K562 (cell line): Measurements from ENCODE around the gene CCDC34. TPM values are rescaled to one million over a fixed set of nuclear protein-coding genes. Genes with fewer than 3 reads are reported as not detected.

Experiments used
- FOXP1 ChIP-seq: sonication (generic); formaldehyde crosslinking; IDR thresholded peaks from 2 replicates; pipeline ENCODE4 v1.8.0; 2022; ENCODE audit warnings: mild to moderate bottlenecking, missing genetic modification reagents
- GABPB2 ChIP-seq: fragments of 250-450 bp; sonication (Bioruptor Pico); conservative IDR thresholded peaks from 2 replicates; pipeline ENCODE4 v1.5.1; 2021; ENCODE audit warnings: mild to moderate bottlenecking
- JUND ChIP-seq, 2 experiments: IDR thresholded peaks; 2 replicates in 1 of 2; 3 replicates in 1 of 2; pipeline ENCODE4 v1.6.1; 2011; ENCODE audit warnings: borderline replicate concordance in 2 of 2, low read depth in 2 of 2, low read length in 2 of 2, improper control_type of control experiment in 1 of 2, missing biosample characterization in 1 of 2, missing genetic modification characterization in 1 of 2, missing genetic modification reagents in 1 of 2
- KLF13 ChIP-seq: fragments of 450-650 bp; IDR thresholded peaks from 2 replicates; pipeline ENCODE4 v1.6.1; 2016; ENCODE audit warnings: missing genetic modification characterization, low read depth, mild to moderate bottlenecking, missing compliant biosample characterization, moderate library complexity, borderline replicate concordance
- MAFK ChIP-seq: IDR thresholded peaks from 2 replicates; pipeline ENCODE4 v1.6.1; 2011; ENCODE audit warnings: low read length, improper control_type of control experiment
- MCM7 ChIP-seq, 2 experiments: fragments of 450-650 bp; IDR thresholded peaks; 2 replicates each; pipeline ENCODE4 v1.6.1; 2016 to 2018
- PCBP1 ChIP-seq: fragments of 200-400 bp; formaldehyde crosslinking; IDR thresholded peaks from 2 replicates; pipeline ENCODE4 v1.6.1; 2018; ENCODE audit warnings: mild to moderate bottlenecking, low read depth, low read length; ENCODE audit not compliant: poor library complexity, severe bottlenecking
- PRPF4 ChIP-seq: fragments of 200-400 bp; formaldehyde crosslinking; IDR thresholded peaks from one replicate; pipeline ENCODE4 v1.6.1; 2017; ENCODE audit warnings: low read length, low read depth, mild to moderate bottlenecking; ENCODE audit not compliant: insufficient read depth, poor library complexity, severe bottlenecking
- THRAP3 ChIP-seq: fragments of 450-650 bp; IDR thresholded peaks from 2 replicates; pipeline ENCODE4 v1.6.1; 2016; ENCODE audit warnings: mild to moderate bottlenecking, inconsistent platforms, borderline replicate concordance
- ZKSCAN3 ChIP-seq: fragments of 250-450 bp; sonication (Bioruptor Pico); IDR thresholded peaks from 2 replicates; pipeline ENCODE4 v1.4.0; 2020
- ZNF197 ChIP-seq: fragments of 200-800 bp; sonication (Bioruptor generic); IDR thresholded peaks from 2 replicates; pipeline ENCODE4 v1.6.1; 2016; ENCODE audit warnings: low read depth, missing genetic modification characterization, missing compliant biosample characterization
- ZNF23 ChIP-seq: fragments of 250-450 bp; sonication (Bioruptor Pico); IDR thresholded peaks from 2 replicates; pipeline ENCODE4 v1.4.0; 2020; ENCODE audit warnings: mild to moderate bottlenecking
- ZNF41 ChIP-seq: fragments of 250-450 bp; sonication (Bioruptor Pico); conservative IDR thresholded peaks from 2 replicates; pipeline ENCODE4 v1.4.0; 2020; ENCODE audit warnings: mild to moderate bottlenecking
- ZNF431 ChIP-seq: sonication (generic); formaldehyde crosslinking; IDR thresholded peaks from 2 replicates; pipeline ENCODE4 v1.8.0; 2022; ENCODE audit warnings: mild to moderate bottlenecking, missing genetic modification reagents
- ZNF551 ChIP-seq: fragments of 250-450 bp; sonication (Bioruptor Pico); IDR thresholded peaks from 2 replicates; pipeline ENCODE4 v1.5.0; 2021; ENCODE audit warnings: mild to moderate bottlenecking, moderate library complexity
- ZNF717 ChIP-seq: fragments of 250-450 bp; sonication (Bioruptor Pico); IDR thresholded peaks from 2 replicates; pipeline ENCODE4 v1.5.0; 2021
- polyA plus RNA-seq, 8 experiments: library from polyadenylated mRNA; depleted of rRNA in 4 of 8; stranded (reverse) in 5 of 8; unstranded in 3 of 8; fragments of >200 nt; fragmentation: Nextera tagmentation in 2 of 8; fragmentation: Illumina TruSeq in 1 of 8; extraction: Ambion mirVana in 2 of 8; extraction: Trizol in 1 of 8; gene quantifications; 2 replicates each; pipeline versions ENCODE4 v1.2.1 to v1.2.3, GENCODE V29; 2011 to 2014; ENCODE audit warnings: inconsistent platforms in 1 of 8, missing spikeins in 1 of 8
- total RNA-seq, 7 experiments: library from RNA; depleted of rRNA in 6 of 7; stranded (reverse); fragments of >200 nt in 6 of 7; fragmentation: Illumina TruSeq in 2 of 7; extraction: Trizol in 2 of 7; gene quantifications; 2 replicates each; pipeline versions ENCODE4 v1.2.1 to v1.2.3, GENCODE V29; 2011 to 2021; ENCODE audit warnings: low replicate concordance in 1 of 7
- TF ChIP-seq, protein P1 (sequence below): sonication (generic); formaldehyde crosslinking; IDR thresholded peaks from 2 replicates; pipeline ENCODE4 v1.8.1; 2023; ENCODE audit warnings: mild to moderate bottlenecking, missing genetic modification reagents
- TF ChIP-seq, protein P2 (sequence below): fragments of 250-450 bp; sonication (Bioruptor Pico); IDR thresholded peaks from 2 replicates; pipeline ENCODE4 v1.4.0; 2020
- TF ChIP-seq, protein P3 (sequence below): fragments of 250-450 bp; sonication (Bioruptor Pico); IDR thresholded peaks from 2 replicates; pipeline ENCODE4 v1.8.0; 2021; ENCODE audit warnings: moderate library complexity, mild to moderate bottlenecking, inconsistent platforms

Gene CCDC34
- total and polyA plus RNA-seq, 9 of the 15 experiments (the other 6 are each of a cell fraction or from before 2014, with no cell fraction given), result 6.2 to 42.0 (median 15.7) TPM

DNA sequence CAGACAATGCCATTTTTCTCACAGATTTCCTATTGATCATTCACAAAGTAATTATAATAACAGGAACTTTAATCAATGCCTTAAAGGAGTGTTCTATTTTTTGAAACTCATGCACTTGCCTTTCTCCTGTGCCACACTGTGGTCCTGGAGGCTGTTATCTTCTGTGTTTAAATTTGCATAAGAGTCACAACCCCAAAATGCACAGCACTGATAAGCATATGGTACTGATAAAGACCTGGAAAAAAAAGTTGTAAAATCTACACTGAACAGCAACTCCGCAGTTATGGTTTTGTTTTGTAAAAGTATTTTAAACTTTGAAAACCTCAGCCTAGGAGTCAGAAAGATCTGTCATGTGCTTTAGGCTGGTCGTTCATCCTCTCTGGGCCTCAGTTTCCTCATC is 9.1 kb upstream of the CCDC34 start (continued):
- TF ChIP-seq, protein P1, sequence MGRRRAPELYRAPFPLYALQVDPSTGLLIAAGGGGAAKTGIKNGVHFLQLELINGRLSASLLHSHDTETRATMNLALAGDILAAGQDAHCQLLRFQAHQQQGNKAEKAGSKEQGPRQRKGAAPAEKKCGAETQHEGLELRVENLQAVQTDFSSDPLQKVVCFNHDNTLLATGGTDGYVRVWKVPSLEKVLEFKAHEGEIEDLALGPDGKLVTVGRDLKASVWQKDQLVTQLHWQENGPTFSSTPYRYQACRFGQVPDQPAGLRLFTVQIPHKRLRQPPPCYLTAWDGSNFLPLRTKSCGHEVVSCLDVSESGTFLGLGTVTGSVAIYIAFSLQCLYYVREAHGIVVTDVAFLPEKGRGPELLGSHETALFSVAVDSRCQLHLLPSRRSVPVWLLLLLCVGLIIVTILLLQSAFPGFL (CRISPR knock-in tag), result no peak
- TF ChIP-seq ZKSCAN3 (CRISPR knock-in tag) (no peak), THRAP3 (no peak), KLF13 (no peak), FOXP1 (CRISPR knock-in tag) (no peak), MCM7 (IDR thresholded peaks at IDR 0.05) (no peak), ZNF197 (CRISPR knock-in tag) (no peak), ZNF717 (no peak), PRPF4 (no peak), ZNF431 (CRISPR knock-in tag) (no peak), JUND (IDR thresholded peaks at IDR 0.05; ENCODE audit: borderline replicate concordance, low read depth, low read length) (peak; percentile 73; the same call in 1 of the 2 replicates), JUND (tag; IDR thresholded peaks at IDR 0.05; ENCODE audit: borderline replicate concordance, low read depth, low read length) (no peak; the same call in 2 of the 3 replicates), ZNF551 (CRISPR knock-in tag) (no peak), PCBP1 (no peak), MAFK (no peak), ZNF41 (CRISPR knock-in tag) (no peak), ZNF23 (no peak), GABPB2 (CRISPR knock-in tag) (no peak)
- TF ChIP-seq, protein P2, sequence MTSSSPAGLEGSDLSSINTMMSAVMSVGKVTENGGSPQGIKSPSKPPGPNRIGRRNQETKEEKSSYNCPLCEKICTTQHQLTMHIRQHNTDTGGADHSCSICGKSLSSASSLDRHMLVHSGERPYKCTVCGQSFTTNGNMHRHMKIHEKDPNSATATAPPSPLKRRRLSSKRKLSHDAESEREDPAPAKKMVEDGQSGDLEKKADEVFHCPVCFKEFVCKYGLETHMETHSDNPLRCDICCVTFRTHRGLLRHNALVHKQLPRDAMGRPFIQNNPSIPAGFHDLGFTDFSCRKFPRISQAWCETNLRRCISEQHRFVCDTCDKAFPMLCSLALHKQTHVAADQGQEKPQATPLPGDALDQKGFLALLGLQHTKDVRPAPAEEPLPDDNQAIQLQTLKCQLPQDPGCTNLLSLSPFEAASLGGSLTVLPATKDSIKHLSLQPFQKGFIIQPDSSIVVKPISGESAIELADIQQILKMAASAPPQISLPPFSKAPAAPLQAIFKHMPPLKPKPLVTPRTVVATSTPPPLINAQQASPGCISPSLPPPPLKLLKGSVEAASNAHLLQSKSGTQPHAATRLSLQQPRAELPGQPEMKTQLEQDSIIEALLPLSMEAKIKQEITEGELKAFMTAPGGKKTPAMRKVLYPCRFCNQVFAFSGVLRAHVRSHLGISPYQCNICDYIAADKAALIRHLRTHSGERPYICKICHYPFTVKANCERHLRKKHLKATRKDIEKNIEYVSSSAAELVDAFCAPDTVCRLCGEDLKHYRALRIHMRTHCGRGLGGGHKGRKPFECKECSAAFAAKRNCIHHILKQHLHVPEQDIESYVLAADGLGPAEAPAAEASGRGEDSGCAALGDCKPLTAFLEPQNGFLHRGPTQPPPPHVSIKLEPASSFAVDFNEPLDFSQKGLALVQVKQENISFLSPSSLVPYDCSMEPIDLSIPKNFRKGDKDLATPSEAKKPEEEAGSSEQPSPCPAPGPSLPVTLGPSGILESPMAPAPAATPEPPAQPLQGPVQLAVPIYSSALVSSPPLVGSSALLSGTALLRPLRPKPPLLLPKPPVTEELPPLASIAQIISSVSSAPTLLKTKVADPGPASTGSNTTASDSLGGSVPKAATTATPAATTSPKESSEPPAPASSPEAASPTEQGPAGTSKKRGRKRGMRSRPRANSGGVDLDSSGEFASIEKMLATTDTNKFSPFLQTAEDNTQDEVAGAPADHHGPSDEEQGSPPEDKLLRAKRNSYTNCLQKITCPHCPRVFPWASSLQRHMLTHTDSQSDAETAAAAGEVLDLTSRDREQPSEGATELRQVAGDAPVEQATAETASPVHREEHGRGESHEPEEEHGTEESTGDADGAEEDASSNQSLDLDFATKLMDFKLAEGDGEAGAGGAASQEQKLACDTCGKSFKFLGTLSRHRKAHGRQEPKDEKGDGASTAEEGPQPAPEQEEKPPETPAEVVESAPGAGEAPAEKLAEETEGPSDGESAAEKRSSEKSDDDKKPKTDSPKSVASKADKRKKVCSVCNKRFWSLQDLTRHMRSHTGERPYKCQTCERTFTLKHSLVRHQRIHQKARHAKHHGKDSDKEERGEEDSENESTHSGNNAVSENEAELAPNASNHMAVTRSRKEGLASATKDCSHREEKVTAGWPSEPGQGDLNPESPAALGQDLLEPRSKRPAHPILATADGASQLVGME, result no peak
- TF ChIP-seq, protein P3, sequence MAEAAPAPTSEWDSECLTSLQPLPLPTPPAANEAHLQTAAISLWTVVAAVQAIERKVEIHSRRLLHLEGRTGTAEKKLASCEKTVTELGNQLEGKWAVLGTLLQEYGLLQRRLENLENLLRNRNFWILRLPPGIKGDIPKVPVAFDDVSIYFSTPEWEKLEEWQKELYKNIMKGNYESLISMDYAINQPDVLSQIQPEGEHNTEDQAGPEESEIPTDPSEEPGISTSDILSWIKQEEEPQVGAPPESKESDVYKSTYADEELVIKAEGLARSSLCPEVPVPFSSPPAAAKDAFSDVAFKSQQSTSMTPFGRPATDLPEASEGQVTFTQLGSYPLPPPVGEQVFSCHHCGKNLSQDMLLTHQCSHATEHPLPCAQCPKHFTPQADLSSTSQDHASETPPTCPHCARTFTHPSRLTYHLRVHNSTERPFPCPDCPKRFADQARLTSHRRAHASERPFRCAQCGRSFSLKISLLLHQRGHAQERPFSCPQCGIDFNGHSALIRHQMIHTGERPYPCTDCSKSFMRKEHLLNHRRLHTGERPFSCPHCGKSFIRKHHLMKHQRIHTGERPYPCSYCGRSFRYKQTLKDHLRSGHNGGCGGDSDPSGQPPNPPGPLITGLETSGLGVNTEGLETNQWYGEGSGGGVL (CRISPR knock-in tag), result no peak
